HG03469 (cell line): ENCODE results near the gene USP47.

Source experiments
- ATAC-seq: cut with Tn5 transposase; IDR thresholded peaks from one replicate; pipeline ENCODE4 v1.9.1; 2021; ENCODE audit warnings: mild to moderate bottlenecking, moderate library complexity, moderate number of reproducible peaks; ENCODE audit not compliant: unreplicated experiment

Gene USP47

DNA sequence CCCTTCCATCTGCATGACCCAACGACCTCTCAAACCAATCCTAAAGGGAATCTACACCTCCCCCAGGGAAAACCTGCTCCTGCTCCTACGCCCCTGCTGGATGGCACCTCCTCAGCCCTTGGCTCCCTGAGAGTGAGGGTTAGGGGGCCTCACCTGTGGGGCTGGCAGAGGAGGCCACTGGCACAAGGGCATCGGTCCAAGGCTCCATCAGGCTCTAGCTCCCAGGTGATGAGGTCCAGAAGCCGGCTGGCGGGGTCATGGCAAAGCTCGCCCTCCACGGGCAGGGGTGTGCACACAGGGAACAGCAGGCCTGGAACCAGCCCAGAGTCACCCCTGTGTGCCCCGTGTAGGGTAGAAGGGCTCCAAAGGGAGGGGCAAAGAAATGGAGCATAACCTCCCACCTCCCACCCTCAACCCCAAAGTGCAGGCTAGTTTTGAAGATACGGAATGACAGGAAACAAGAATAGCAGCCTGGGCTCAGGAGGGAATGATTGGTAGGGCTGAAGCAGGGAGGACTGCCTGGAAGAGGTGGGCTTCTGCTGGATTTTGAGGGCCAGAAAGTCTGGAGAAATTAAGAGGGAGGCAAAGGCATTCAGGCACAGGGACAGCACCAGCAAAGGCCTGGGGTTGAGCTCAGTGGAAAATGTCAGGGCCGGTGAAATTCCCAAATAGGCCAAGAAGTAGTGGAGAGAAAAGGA lies 124.0 kb downstream of the USP47 start:
- no peak for ATAC-seq

- no peak for ATAC-seq
Measured at GRCh38 chr11:11966354-11966741, 124.6 kb downstream of the USP47 start.

DNA sequence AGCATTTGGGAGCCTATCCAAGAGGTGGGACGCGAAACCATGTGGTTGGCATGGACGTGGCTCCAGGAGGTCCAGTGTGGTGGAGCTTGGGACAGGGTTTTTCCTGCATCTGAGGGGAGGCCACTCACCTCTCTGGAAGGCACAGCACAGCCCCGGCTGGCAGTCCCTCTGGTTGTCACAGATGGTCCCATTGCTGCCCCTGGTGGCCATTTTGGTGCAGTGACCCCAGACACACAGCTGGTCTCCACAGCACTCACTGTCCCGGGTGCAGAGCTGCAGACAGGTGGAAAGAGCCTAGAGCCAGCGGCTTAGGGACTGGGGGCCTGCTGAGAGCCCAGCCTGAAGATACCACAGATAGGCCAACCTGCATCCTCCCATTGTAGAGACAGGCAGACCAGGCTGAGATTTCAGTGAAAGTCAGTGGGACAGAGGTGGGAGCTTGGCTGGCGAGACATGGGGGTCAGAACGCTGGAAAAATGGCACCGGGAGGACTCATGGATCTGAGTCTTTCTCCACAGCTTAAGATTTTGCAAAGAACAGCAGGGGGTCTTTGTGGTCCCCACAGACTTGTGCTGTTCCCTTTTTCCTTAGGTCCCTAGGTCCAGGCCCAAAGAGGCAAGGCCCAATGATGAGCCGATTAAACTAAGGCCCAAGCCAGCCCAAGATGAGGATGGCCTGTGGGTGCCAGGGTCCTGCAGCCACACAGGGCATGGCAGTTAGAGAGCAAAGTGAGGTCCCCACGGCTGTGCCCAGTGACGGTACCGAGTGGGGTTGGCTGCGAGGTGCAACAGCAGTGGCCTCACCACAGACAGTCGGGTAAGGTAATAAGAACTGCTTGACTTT lies 125.3 kb downstream of the USP47 start:
- peak; percentile 74 for ATAC-seq

GRCh38 chr11:11967669-11968510 lies 126.1 kb downstream of the USP47 start:
- no peak for ATAC-seq

GRCh38 chr11:11968511-11969280 lies 126.9 kb downstream of the USP47 start:
- ATAC-seq, result no peak

GRCh38 chr11:11969380-11970215 lies 127.8 kb downstream of the USP47 start:
- no peak for ATAC-seq

GRCh38 chr11:11970556-11970955 lies 128.8 kb downstream of the USP47 start:
- no peak for ATAC-seq

- no peak for ATAC-seq
Measured at GRCh38 chr11:11971906-11972547, 130.3 kb downstream of the USP47 start.

DNA sequence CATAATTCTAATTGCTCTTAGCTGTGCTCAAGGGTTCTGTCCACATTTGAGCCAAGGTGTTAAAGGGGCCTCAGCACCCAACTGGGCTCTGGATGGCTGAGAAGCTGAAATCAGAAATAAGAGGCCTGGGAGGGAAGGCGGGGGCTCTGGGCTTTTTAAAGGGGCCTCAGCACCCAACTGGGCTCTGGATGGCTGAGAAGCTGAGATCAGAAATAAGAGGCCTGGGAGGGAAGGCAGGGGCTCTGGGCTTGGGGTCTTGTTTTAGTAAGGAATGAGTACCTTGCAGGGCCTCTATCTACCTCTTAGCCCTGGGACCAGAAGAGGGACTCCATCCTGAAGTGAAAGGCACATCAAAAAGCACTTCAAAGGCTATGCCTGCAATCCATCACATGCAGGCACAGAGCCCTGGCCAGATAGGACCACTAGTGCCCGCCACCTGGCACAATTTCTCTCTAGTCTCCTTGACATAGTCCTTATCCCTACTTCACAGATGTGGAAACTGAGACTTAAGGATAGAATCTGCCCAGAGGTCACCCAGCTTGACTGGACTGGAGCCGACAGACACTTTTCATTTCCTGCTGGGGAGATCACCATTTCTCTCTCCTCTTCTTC lies 131.1 kb downstream of the USP47 start:
- ATAC-seq, result no peak

DNA sequence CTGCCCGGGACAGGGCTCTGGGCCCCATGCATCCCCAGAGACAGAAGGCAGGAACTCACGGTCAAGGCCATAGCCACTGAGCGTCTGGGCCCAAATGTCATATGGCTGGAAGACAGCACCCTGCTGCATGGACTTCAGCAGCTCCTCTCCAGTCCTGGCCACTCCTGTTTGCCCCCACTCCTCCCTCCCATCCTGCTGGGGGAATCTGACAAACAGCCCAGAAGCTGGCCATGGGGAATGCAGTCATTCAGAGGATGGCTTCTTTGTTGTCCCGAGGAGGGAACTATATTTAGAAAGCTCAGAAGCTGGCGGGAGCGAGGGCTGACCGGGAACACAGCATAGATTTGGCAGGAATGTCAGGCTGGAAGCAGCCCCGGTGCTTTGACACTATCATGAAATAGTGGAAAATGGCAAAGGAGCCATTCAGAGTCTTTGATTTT lies 131.6 kb downstream of the USP47 start:
- no peak for ATAC-seq

GRCh38 chr11:11973866-11974265 lies 132.1 kb downstream of the USP47 start:
- no peak for ATAC-seq

DNA sequence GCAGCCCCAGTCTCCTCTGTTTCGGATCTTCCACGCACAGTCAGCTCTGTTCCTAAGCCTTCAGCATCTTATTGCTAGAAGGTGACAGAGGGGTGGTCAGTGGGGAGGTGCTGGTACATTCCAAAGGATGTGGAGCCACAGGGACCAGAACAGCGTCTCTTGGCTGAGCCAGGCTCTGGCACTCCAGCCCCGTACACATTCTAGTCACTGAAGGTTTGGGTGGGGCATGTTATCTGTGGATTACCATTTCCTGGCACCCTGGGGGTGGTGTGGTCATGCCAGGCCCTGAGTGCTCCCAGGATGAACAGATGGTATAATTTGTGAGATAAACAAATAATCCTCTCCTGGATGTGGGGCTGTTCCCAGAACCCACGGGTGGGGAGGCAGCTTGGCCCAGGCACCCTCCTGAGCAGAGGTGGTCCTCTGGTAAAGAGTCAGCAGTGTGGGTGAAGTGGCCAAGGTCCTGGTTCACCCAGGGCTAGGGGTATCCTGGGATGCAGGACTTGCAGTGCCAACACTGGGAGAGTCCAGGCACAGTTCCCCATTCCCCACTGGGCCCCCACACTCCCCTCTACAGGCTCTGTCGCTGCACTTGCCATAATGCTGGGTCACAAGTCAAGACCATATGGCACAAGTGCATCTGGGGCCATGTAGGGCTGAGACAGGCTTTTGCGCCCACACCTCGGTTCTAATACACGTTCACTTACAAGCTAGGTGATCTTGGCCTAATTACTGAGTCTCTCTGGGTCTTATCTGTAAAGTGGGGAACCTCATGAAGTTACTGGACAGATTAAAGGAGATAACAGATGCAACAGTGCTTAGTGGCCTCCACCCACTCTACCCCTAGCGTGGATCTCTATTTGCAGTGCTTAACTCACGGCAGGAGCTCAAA lies 133.7 kb downstream of the USP47 start:
- ATAC-seq, result no peak

GRCh38 chr11:11976481-11977127 lies 134.8 kb downstream of the USP47 start:
- no peak for ATAC-seq

DNA sequence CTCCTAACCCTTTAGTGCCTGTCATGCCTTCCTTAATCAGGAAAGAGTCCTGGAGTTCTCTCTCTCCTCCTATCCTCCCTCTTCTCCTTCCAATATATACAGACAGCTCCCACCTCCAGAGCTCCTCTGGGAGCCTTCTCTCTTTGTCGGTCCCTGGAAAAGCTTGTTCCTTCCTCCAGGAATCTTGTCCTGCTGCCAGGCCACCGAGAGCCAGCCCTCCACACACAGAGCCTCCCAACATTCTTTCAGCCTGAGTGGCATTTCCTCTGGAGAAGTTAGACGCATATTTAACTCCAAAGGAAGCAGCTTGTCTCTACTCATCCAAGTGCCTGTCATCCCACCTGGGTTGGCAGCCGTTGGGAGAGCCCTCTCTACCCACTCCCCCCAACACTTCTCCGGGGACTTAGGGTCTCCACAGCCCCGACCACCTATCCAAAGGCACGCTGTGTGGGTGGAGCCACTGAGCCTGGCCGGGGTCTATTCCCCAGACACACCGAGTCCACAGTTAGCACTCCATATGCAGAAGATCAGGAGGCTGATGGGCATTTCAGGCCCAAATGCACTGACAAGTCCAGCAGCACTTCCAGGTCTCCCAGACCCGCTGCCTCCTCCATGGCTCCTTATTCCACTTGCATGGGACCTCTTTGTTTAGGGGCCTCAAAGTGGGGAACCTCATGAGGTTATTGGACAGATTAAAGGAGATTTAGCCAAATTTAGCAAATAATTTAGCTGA lies 135.6 kb downstream of the USP47 start:
- ATAC-seq, result no peak

GRCh38 chr11:11978098-11978637 lies 136.4 kb downstream of the USP47 start:
- no peak for ATAC-seq

- ATAC-seq, result no peak
Measured at GRCh38 chr11:11978792-11979487, 137.2 kb downstream of the USP47 start.
